HEK293 (cell line): ENCODE data around the gene HPS6.

Experiments
- CTCF ChIP-seq: fragments of 450-650 bp; formaldehyde crosslinking; IDR thresholded peaks from 2 replicates; pipeline ENCODE4 v1.5.1; 2016; ENCODE audit warnings: missing biosample characterization, missing genetic modification characterization
- ZBTB11 ChIP-seq: fragments of 450-650 bp; formaldehyde crosslinking; conservative IDR thresholded peaks from 2 replicates; pipeline ENCODE4 v1.5.1; 2016; ENCODE audit warnings: low read depth, missing biosample characterization, missing genetic modification characterization
- ZFP3 ChIP-seq: fragments of 450-650 bp; formaldehyde crosslinking; IDR thresholded peaks from 2 replicates; pipeline ENCODE4 v1.5.1; 2016; ENCODE audit warnings: low read depth, missing biosample characterization, missing genetic modification characterization
- ZFP69B ChIP-seq: fragments of 450-650 bp; formaldehyde crosslinking; IDR thresholded peaks from 2 replicates; pipeline ENCODE4 v1.5.1; 2016; ENCODE audit warnings: missing biosample characterization, missing genetic modification characterization
- ZNF274 ChIP-seq, 2 experiments: fragments of 200-500 bp in 1 of 2; fragments of 450-650 bp in 1 of 2; sonication (Bioruptor generic) in 1 of 2; formaldehyde crosslinking in 1 of 2; IDR thresholded peaks; 2 replicates each; pipeline versions ENCODE4 v1.5.1 to v1.6.1; 2014 to 2016; ENCODE audit warnings: borderline replicate concordance in 1 of 2, inconsistent platforms in 1 of 2, low read length in 1 of 2, missing biosample characterization in 1 of 2, missing genetic modification characterization in 1 of 2
- ZNF302 ChIP-seq: fragments of 450-650 bp; formaldehyde crosslinking; IDR thresholded peaks from 2 replicates; pipeline ENCODE4 v1.5.1; 2016; ENCODE audit warnings: missing biosample characterization, missing genetic modification characterization, low read depth
- ZNF449 ChIP-seq: fragments of 450-650 bp; formaldehyde crosslinking; IDR thresholded peaks from 2 replicates; pipeline ENCODE4 v1.5.1; 2017; ENCODE audit warnings: missing biosample characterization, mild to moderate bottlenecking, missing genetic modification characterization, moderate library complexity
- ZNF830 ChIP-seq: fragments of 450-650 bp; IDR thresholded peaks from 2 replicates; pipeline ENCODE4 v1.5.0; 2018; ENCODE audit warnings: missing biosample characterization, missing genetic modification characterization, low read depth, mild to moderate bottlenecking, moderate library complexity
- ZSCAN30 ChIP-seq: fragments of 450-650 bp; IDR thresholded peaks from 2 replicates; pipeline ENCODE4 v1.5.1; 2018; ENCODE audit warnings: missing biosample characterization, mild to moderate bottlenecking, missing genetic modification characterization, moderate library complexity
- TF ChIP-seq, protein P1 (sequence below): fragments of 450-650 bp; formaldehyde crosslinking; IDR thresholded peaks from 2 replicates; pipeline ENCODE4 v1.5.1; 2016; ENCODE audit warnings: missing biosample characterization, missing genetic modification characterization
- TF ChIP-seq, protein P2 (sequence below): fragments of 450-650 bp; formaldehyde crosslinking; IDR thresholded peaks from 2 replicates; pipeline ENCODE4 v1.5.1; 2016; ENCODE audit warnings: missing biosample characterization, missing genetic modification characterization

DNA sequence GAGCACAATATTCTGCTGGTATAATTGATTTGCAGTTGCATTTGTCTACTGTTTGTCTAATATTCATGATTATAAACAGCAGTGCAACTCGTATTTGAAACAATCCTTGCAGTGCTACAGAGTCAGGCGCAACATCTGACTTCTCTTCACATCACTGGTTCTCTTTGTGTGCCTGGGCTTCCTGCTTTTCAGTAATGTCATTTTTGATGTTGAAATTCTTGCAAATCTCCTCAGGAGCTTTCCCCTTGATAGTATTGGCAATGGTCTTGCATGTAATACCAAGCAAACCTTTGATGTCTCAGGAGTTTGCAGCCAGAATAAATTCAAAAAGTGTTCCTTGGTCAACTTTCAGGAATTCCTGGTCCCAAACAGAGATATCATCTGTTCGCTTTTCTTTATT, 20.2 kb downstream of the HPS6 start:
- TF ChIP-seq CTCF (tag by site-specific recombination) (no peak), ZNF449 (tag by site-specific recombination) (no peak), ZFP69B (tag by site-specific recombination) (no peak), ZNF302 (tag by site-specific recombination) (no peak), ZNF274 (IDR thresholded peaks at IDR 0.05; ENCODE audit: low read length) (no peak), ZNF274 (tag by site-specific recombination; IDR thresholded peaks at IDR 0.05; ENCODE audit: borderline replicate concordance) (no peak), ZNF830 (tag by site-specific recombination) (no peak), ZFP3 (tag by site-specific recombination) (no peak), ZSCAN30 (no peak), ZBTB11 (tag by site-specific recombination) (no peak)
- TF ChIP-seq, protein P1, sequence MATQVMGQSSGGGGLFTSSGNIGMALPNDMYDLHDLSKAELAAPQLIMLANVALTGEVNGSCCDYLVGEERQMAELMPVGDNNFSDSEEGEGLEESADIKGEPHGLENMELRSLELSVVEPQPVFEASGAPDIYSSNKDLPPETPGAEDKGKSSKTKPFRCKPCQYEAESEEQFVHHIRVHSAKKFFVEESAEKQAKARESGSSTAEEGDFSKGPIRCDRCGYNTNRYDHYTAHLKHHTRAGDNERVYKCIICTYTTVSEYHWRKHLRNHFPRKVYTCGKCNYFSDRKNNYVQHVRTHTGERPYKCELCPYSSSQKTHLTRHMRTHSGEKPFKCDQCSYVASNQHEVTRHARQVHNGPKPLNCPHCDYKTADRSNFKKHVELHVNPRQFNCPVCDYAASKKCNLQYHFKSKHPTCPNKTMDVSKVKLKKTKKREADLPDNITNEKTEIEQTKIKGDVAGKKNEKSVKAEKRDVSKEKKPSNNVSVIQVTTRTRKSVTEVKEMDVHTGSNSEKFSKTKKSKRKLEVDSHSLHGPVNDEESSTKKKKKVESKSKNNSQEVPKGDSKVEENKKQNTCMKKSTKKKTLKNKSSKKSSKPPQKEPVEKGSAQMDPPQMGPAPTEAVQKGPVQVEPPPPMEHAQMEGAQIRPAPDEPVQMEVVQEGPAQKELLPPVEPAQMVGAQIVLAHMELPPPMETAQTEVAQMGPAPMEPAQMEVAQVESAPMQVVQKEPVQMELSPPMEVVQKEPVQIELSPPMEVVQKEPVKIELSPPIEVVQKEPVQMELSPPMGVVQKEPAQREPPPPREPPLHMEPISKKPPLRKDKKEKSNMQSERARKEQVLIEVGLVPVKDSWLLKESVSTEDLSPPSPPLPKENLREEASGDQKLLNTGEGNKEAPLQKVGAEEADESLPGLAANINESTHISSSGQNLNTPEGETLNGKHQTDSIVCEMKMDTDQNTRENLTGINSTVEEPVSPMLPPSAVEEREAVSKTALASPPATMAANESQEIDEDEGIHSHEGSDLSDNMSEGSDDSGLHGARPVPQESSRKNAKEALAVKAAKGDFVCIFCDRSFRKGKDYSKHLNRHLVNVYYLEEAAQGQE (tag by site-specific recombination), result no peak
- TF ChIP-seq, protein P2, sequence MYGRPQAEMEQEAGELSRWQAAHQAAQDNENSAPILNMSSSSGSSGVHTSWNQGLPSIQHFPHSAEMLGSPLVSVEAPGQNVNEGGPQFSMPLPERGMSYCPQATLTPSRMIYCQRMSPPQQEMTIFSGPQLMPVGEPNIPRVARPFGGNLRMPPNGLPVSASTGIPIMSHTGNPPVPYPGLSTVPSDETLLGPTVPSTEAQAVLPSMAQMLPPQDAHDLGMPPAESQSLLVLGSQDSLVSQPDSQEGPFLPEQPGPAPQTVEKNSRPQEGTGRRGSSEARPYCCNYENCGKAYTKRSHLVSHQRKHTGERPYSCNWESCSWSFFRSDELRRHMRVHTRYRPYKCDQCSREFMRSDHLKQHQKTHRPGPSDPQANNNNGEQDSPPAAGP, result no peak
